ENCODE measurements around the gene FRMD4A.

GRCh38 chr10:13705526-13706174 lies 625.1 kb downstream of the FRMD4A start:
- TF ChIP-seq CTCF (IDR thresholded peaks at IDR 0.05; ENCODE audit: insufficient read depth, low read length, poor library complexity, severe bottlenecking): no peak
- no peak for TF ChIP-seq EZH2phosphoT487 (conservative IDR thresholded peaks at IDR 0.05; ENCODE audit: low read length)

Measured in SU-DHL-6 (cell line).